GF-D8 (cell line): Measurements from ENCODE around the gene IFNB1.

Source experiments
- DNase-seq: peaks from one replicate; lab custom pipeline; 2025; lab: John Stamatoyannopoulos, UW

The IFNB1 gene

GRCh38 chr9:21070171-21070571 lies 7.6 kb downstream of the IFNB1 start:
- peak; percentile 27 for DNase-seq

- DNase-seq, result peak; percentile 15
Measured at GRCh38 chr9:21060919-21061561, 16.7 kb downstream of the IFNB1 start.

- no peak for DNase-seq
Measured at GRCh38 chr9:21056931-21057330, 20.8 kb downstream of the IFNB1 start.

GRCh38 chr9:21053851-21054250 lies 23.9 kb downstream of the IFNB1 start:
- no peak for DNase-seq

DNA sequence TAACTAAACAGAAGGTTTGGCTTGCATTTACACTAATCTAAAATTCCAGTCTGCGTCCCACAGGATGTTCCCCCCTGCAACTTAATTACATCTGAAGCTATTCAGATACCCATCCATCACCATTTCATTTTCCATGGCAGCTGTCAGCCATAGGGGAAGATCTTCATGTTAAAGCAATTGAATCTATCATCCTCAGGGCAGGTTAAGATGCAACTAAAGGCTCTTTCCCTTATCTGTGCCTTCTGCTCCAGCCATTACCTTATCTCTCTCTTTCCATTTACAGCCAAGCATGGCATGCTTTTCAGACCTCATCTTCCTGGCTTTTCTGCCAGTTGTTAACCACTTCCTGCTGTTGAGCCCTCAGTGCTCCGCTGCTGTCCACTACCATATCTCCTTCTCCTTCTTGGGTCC lies 30.5 kb downstream of the IFNB1 start:
- peak; percentile 74 for DNase-seq

DNA sequence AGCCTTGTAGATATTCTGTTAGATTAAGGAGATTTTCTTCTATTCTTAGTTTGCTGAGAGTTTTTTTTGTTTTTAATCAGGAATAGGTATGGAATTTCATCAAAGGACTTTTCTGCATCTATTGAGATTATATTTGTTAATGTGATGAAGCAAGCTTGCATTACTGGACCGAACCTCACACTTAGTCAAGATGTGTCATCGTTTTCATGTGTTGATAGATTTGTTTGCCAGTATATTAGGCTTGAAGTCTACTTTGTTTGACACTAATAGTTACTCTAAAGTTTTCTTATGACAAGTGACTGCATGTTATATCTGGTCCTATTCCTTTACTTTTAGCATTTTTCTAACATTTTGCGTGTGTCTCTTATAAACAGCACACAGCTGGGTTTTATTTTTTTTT lies 33.9 kb downstream of the IFNB1 start:
- DNase-seq, result no peak

DNA sequence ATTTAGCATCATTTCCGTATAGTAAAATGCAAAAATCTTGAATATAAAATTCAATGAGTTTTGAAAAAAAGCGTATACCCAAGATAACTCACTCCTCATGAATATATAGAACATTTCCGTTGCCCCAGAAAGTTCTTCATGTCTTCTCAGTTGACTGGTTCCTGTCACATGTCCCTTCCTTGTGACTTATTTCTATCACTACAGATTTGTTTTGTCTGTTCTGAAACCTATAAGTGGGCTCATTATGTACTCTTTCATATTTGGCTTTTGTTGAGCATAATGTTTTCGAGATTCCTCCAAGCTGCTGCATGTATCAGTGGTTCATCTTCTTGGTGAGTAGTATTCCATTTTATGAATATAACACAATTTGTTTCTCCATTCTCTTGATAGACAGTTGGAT lies 35.3 kb downstream of the IFNB1 start:
- no peak for DNase-seq

- no peak for DNase-seq
Measured at GRCh38 chr9:21039302-21039701, 38.4 kb downstream of the IFNB1 start.

GRCh38 chr9:21037278-21037677 lies 40.5 kb downstream of the IFNB1 start:
- DNase-seq, result no peak

GRCh38 chr9:21031808-21032183 lies 45.9 kb downstream of the IFNB1 start:
- no peak for DNase-seq

DNA sequence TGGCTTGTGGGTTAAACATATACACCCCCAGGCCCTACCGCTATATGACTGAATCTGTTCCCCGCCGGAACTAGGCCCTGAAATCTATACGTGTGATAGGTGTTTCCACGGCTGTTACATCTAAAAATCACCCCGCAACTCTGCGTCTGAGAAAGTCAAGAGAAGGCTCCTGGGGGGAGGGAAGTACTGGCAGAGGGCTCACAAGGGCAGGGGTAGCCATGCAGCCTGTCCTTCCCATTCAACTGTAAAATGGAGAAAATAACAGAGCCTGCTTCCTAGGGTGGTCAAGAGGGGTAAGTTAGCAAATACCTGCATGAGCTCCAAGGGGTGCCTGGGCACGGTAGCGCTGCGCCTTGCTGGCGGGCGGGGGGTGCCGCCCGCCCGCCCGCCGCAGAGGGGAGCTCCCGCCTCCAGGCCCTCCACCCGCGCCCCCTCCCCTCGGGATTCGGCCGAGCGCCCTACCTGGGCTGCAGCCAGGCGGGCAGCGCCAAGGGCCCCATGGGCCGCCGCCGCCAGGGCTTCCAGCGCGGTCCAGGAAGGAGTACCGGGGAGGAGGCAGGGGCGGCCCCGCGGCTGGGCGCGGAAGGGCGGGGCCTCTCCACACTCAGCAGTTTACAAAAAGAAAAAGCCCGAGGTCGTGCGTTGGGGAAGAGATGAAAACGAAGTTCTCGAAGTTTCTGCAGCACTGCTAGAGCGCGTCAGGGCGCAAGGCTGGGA lies 46.5 kb downstream of the IFNB1 start, which contains the start of gene HACD4:
Gene HACD4 (minus strand): TSS at position 550 of the 717 bp plus-strand sequence. CDS start 50 bp downstream, at position 500.
- peak; percentile 38 for DNase-seq

GRCh38 chr9:21030389-21031035 lies 47.2 kb downstream of the IFNB1 start:
- DNase-seq, result peak; percentile 52

GRCh38 chr9:21029661-21030060 lies 48.1 kb downstream of the IFNB1 start:
- no peak for DNase-seq

GRCh38 chr9:21028466-21028865 lies 49.3 kb downstream of the IFNB1 start:
- no peak for DNase-seq

DNA sequence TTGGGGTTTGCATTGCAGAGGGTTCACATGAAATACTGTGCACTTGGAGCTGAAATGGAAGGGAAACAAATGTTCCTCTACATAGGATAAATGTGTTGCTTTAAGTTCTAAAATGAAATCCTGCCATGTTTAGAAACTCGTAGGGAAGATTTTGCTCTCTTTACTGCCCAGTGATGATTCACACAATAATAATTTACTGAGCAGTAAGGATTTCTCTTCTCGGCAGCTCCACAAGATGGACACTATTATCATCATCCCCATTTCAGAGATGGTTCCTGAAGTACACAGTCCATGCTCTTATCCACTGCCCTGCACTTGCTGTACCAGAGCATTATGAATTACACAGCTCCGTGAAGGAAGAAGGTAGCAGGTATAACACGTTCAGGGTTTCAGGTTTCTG lies 50.4 kb downstream of the IFNB1 start:
- DNase-seq, result no peak
